ENCODE results near the gene SPACA7.

Gene SPACA7

GRCh38 chr13:112438094-112438493 is 61.9 kb downstream of the SPACA7 start:
- no peak overlapping the region for H3K4me3 ChIP-seq (replicated peaks; ENCODE audit: insufficient read depth, low read length)
- no peak for TF ChIP-seq CTCF (IDR thresholded peaks at IDR 0.05; ENCODE audit: insufficient read depth, low read length)
- TF ChIP-seq SPI1 (IDR thresholded peaks at IDR 0.05; ENCODE audit: borderline replicate concordance, low read depth): no peak
- no peak for TF ChIP-seq GABPA (IDR thresholded peaks at IDR 0.05; ENCODE audit: low read depth)
- no peak for TF ChIP-seq POLR2AphosphoS5 (IDR thresholded peaks at IDR 0.05; ENCODE audit: low read depth)
- TF ChIP-seq, protein P1, sequence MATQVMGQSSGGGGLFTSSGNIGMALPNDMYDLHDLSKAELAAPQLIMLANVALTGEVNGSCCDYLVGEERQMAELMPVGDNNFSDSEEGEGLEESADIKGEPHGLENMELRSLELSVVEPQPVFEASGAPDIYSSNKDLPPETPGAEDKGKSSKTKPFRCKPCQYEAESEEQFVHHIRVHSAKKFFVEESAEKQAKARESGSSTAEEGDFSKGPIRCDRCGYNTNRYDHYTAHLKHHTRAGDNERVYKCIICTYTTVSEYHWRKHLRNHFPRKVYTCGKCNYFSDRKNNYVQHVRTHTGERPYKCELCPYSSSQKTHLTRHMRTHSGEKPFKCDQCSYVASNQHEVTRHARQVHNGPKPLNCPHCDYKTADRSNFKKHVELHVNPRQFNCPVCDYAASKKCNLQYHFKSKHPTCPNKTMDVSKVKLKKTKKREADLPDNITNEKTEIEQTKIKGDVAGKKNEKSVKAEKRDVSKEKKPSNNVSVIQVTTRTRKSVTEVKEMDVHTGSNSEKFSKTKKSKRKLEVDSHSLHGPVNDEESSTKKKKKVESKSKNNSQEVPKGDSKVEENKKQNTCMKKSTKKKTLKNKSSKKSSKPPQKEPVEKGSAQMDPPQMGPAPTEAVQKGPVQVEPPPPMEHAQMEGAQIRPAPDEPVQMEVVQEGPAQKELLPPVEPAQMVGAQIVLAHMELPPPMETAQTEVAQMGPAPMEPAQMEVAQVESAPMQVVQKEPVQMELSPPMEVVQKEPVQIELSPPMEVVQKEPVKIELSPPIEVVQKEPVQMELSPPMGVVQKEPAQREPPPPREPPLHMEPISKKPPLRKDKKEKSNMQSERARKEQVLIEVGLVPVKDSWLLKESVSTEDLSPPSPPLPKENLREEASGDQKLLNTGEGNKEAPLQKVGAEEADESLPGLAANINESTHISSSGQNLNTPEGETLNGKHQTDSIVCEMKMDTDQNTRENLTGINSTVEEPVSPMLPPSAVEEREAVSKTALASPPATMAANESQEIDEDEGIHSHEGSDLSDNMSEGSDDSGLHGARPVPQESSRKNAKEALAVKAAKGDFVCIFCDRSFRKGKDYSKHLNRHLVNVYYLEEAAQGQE (IDR thresholded peaks at IDR 0.05; ENCODE audit: insufficient replicate concordance, low read depth): no peak
- no peak overlapping the region for H3K27ac ChIP-seq (replicated peaks)
- peaks cover 6% of the 10 kb centered on the region for H3K27me3 ChIP-seq (ENCODE audit: insufficient read depth, poor library complexity, severe bottlenecking)
- DNase-seq (ENCODE audit: low read depth in 1 of 2, low spot score in 1 of 2): no peak

GRCh38 chr13:112438515-112438914 is 62.4 kb downstream of the SPACA7 start:
- no peak overlapping the region for H3K4me3 ChIP-seq (replicated peaks; ENCODE audit: insufficient read depth, low read length)
- peaks cover 8% of the 10 kb centered on the region for H3K27me3 ChIP-seq (ENCODE audit: insufficient read depth, poor library complexity, severe bottlenecking)
- no peak for TF ChIP-seq SPI1 (IDR thresholded peaks at IDR 0.05; ENCODE audit: borderline replicate concordance, low read depth)
- TF ChIP-seq, protein P1 (IDR thresholded peaks at IDR 0.05; ENCODE audit: insufficient replicate concordance, low read depth): no peak
- no peak for TF ChIP-seq POLR2AphosphoS5 (IDR thresholded peaks at IDR 0.05; ENCODE audit: low read depth)
- no peak for DNase-seq (ENCODE audit: low read depth in 1 of 2, low spot score in 1 of 2)
- H3K27ac ChIP-seq (replicated peaks): no peak overlapping the region

GRCh38 chr13:112441226-112441625 is 65.1 kb downstream of the SPACA7 start:
- TF ChIP-seq, protein P1 (IDR thresholded peaks at IDR 0.05; ENCODE audit: insufficient replicate concordance, low read depth): no peak
- TF ChIP-seq SPI1 (IDR thresholded peaks at IDR 0.05; ENCODE audit: borderline replicate concordance, low read depth) (no peak), CTCF (IDR thresholded peaks at IDR 0.05; ENCODE audit: insufficient read depth, low read length) (no peak), GABPA (IDR thresholded peaks at IDR 0.05; ENCODE audit: low read depth) (no peak), POLR2AphosphoS5 (IDR thresholded peaks at IDR 0.05; ENCODE audit: low read depth) (no peak)

More at GRCh38 chr13:112441226-112441625, 65.1 kb downstream of the SPACA7 start:
- no peak for DNase-seq (ENCODE audit: low read depth in 1 of 2, low spot score in 1 of 2)
- Histone ChIP-seq H3K27ac (replicated peaks) (no peak overlapping the region), H3K27me3 (ENCODE audit: insufficient read depth, poor library complexity, severe bottlenecking) (peaks cover 10% of the 10 kb centered on the region), H3K4me3 (replicated peaks; ENCODE audit: insufficient read depth, low read length) (no peak overlapping the region)

Data from HL-60 (cell line).